ENCODE results near the gene ABCC4.

DNA sequence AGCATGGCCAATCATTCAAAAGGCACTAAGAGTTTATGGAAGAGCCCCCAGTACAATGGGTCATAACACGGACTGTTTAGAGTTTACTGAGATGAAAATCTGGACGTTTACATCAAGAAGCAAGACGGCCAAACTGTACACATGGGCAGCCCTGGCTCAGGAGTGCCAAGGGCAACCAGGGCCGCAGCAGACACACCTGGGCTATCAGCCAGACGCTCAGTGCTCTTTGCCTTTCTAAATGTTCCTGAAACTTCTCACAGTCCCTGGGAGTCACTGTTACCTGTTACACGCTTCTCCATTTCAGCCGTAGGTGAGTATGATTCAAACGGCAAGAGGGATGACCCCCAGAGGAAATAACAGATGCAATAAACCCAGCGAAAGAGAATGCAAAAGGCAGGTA lies 64.5 kb downstream of the ABCC4 start:
- TF ChIP-seq, protein P1, sequence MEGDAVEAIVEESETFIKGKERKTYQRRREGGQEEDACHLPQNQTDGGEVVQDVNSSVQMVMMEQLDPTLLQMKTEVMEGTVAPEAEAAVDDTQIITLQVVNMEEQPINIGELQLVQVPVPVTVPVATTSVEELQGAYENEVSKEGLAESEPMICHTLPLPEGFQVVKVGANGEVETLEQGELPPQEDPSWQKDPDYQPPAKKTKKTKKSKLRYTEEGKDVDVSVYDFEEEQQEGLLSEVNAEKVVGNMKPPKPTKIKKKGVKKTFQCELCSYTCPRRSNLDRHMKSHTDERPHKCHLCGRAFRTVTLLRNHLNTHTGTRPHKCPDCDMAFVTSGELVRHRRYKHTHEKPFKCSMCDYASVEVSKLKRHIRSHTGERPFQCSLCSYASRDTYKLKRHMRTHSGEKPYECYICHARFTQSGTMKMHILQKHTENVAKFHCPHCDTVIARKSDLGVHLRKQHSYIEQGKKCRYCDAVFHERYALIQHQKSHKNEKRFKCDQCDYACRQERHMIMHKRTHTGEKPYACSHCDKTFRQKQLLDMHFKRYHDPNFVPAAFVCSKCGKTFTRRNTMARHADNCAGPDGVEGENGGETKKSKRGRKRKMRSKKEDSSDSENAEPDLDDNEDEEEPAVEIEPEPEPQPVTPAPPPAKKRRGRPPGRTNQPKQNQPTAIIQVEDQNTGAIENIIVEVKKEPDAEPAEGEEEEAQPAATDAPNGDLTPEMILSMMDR (IDR thresholded peaks at IDR 0.05) = no peak
- TF ChIP-seq POLR2AphosphoS5 (IDR thresholded peaks at IDR 0.05) (no peak), EP300 (IDR thresholded peaks at IDR 0.05) (no peak), POLR2A (IDR thresholded peaks at IDR 0.05) (no peak)
